ENCODE results near the gene DKK3.

DNA sequence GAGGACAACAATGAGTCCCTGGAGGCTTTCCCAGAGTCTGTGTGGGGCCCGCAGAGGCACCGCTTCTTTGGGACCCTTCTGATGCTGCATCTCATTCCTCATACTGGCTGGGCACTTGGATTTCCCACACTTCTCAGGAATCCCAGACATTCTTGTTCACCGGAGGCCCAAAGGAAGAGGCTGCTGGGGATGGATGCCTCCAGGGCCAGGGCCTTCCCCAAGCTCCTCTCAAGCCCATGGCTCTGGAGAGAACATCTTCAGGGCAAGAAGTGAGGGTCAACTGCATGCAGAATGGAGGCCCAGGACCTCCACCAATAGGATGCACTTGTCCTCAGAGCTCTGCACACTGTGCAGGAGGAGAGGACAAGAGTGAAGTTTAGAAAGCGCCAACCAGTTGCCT lies 34.6 kb downstream of the DKK3 start:
- TF ChIP-seq, protein P1, sequence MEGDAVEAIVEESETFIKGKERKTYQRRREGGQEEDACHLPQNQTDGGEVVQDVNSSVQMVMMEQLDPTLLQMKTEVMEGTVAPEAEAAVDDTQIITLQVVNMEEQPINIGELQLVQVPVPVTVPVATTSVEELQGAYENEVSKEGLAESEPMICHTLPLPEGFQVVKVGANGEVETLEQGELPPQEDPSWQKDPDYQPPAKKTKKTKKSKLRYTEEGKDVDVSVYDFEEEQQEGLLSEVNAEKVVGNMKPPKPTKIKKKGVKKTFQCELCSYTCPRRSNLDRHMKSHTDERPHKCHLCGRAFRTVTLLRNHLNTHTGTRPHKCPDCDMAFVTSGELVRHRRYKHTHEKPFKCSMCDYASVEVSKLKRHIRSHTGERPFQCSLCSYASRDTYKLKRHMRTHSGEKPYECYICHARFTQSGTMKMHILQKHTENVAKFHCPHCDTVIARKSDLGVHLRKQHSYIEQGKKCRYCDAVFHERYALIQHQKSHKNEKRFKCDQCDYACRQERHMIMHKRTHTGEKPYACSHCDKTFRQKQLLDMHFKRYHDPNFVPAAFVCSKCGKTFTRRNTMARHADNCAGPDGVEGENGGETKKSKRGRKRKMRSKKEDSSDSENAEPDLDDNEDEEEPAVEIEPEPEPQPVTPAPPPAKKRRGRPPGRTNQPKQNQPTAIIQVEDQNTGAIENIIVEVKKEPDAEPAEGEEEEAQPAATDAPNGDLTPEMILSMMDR (conservative IDR thresholded peaks at IDR 0.05; ENCODE audit: low read depth in 2 of 2): no peak
- TF ChIP-seq, protein P2, sequence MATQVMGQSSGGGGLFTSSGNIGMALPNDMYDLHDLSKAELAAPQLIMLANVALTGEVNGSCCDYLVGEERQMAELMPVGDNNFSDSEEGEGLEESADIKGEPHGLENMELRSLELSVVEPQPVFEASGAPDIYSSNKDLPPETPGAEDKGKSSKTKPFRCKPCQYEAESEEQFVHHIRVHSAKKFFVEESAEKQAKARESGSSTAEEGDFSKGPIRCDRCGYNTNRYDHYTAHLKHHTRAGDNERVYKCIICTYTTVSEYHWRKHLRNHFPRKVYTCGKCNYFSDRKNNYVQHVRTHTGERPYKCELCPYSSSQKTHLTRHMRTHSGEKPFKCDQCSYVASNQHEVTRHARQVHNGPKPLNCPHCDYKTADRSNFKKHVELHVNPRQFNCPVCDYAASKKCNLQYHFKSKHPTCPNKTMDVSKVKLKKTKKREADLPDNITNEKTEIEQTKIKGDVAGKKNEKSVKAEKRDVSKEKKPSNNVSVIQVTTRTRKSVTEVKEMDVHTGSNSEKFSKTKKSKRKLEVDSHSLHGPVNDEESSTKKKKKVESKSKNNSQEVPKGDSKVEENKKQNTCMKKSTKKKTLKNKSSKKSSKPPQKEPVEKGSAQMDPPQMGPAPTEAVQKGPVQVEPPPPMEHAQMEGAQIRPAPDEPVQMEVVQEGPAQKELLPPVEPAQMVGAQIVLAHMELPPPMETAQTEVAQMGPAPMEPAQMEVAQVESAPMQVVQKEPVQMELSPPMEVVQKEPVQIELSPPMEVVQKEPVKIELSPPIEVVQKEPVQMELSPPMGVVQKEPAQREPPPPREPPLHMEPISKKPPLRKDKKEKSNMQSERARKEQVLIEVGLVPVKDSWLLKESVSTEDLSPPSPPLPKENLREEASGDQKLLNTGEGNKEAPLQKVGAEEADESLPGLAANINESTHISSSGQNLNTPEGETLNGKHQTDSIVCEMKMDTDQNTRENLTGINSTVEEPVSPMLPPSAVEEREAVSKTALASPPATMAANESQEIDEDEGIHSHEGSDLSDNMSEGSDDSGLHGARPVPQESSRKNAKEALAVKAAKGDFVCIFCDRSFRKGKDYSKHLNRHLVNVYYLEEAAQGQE (IDR thresholded peaks at IDR 0.05; ENCODE audit: unreplicated experiment): no peak
- no peak for TF ChIP-seq CREB1 (CRISPR knock-in tag; IDR thresholded peaks at IDR 0.05; ENCODE audit: low read depth)
- no peak for TF ChIP-seq EZH2 (IDR thresholded peaks at IDR 0.05; ENCODE audit: low read depth, unreplicated experiment)
- no peak for TF ChIP-seq POLR2AphosphoS5 (IDR thresholded peaks at IDR 0.05; ENCODE audit: low read depth)
- no peak for TF ChIP-seq ZNF114 (CRISPR knock-in tag; IDR thresholded peaks at IDR 0.05)
- no peak for TF ChIP-seq ETS1 (IDR thresholded peaks at IDR 0.05)
- no peak for TF ChIP-seq JUNB (IDR thresholded peaks at IDR 0.05; ENCODE audit: unreplicated experiment)
- no peak for TF ChIP-seq EZH2phosphoT487 (IDR thresholded peaks at IDR 0.05; ENCODE audit: unreplicated experiment)
- TF ChIP-seq NANOG (IDR thresholded peaks at IDR 0.05; ENCODE audit: borderline replicate concordance): no peak
- TF ChIP-seq STAT1 (IDR thresholded peaks at IDR 0.05; ENCODE audit: unreplicated experiment): no peak
- TF ChIP-seq, protein P3, sequence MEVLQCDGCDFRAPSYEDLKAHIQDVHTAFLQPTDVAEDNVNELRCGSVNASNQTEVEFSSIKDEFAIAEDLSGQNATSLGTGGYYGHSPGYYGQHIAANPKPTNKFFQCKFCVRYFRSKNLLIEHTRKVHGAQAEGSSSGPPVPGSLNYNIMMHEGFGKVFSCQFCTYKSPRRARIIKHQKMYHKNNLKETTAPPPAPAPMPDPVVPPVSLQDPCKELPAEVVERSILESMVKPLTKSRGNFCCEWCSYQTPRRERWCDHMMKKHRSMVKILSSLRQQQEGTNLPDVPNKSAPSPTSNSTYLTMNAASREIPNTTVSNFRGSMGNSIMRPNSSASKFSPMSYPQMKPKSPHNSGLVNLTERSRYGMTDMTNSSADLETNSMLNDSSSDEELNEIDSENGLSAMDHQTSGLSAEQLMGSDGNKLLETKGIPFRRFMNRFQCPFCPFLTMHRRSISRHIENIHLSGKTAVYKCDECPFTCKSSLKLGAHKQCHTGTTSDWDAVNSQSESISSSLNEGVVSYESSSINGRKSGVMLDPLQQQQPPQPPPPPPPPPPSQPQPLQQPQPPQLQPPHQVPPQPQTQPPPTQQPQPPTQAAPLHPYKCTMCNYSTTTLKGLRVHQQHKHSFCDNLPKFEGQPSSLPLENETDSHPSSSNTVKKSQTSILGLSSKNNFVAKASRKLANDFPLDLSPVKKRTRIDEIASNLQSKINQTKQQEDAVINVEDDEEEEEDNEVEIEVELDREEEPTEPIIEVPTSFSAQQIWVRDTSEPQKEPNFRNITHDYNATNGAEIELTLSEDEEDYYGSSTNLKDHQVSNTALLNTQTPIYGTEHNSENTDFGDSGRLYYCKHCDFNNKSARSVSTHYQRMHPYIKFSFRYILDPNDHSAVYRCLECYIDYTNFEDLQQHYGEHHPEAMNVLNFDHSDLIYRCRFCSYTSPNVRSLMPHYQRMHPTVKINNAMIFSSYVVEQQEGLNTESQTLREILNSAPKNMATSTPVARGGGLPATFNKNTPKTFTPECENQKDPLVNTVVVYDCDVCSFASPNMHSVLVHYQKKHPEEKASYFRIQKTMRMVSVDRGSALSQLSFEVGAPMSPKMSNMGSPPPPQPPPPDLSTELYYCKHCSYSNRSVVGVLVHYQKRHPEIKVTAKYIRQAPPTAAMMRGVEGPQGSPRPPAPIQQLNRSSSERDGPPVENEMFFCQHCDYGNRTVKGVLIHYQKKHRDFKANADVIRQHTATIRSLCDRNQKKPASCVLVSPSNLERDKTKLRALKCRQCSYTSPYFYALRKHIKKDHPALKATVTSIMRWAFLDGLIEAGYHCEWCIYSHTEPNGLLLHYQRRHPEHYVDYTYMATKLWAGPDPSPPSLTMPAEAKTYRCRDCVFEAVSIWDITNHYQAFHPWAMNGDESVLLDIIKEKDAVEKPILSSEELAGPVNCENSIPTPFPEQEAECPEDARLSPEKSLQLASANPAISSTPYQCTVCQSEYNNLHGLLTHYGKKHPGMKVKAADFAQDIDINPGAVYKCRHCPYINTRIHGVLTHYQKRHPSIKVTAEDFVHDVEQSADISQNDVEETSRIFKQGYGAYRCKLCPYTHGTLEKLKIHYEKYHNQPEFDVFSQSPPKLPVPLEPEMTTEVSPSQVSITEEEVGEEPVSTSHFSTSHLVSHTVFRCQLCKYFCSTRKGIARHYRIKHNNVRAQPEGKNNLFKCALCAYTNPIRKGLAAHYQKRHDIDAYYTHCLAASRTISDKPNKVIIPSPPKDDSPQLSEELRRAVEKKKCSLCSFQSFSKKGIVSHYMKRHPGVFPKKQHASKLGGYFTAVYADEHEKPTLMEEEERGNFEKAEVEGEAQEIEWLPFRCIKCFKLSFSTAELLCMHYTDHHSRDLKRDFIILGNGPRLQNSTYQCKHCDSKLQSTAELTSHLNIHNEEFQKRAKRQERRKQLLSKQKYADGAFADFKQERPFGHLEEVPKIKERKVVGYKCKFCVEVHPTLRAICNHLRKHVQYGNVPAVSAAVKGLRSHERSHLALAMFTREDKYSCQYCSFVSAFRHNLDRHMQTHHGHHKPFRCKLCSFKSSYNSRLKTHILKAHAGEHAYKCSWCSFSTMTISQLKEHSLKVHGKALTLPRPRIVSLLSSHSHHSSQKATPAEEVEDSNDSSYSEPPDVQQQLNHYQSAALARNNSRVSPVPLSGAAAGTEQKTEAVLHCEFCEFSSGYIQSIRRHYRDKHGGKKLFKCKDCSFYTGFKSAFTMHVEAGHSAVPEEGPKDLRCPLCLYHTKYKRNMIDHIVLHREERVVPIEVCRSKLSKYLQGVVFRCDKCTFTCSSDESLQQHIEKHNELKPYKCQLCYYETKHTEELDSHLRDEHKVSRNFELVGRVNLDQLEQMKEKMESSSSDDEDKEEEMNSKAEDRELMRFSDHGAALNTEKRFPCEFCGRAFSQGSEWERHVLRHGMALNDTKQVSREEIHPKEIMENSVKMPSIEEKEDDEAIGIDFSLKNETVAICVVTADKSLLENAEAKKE (CRISPR knock-in tag; IDR thresholded peaks at IDR 0.05): no peak
- no peak for TF ChIP-seq ZNF331 (CRISPR knock-in tag; IDR thresholded peaks at IDR 0.05; ENCODE audit: low read depth)
